Measurements from ENCODE around the gene MINK1. TPM values are rescaled to one million over a fixed set of nuclear protein-coding genes. Genes with fewer than 3 reads are reported as not detected.

The MINK1 gene
- total and polyA plus RNA-seq, 10 of the 15 experiments (the other 5 are each of a cell fraction or from before 2014, with no cell fraction given) = 0.08 to 55.6 (median 15.0) TPM

DNA sequence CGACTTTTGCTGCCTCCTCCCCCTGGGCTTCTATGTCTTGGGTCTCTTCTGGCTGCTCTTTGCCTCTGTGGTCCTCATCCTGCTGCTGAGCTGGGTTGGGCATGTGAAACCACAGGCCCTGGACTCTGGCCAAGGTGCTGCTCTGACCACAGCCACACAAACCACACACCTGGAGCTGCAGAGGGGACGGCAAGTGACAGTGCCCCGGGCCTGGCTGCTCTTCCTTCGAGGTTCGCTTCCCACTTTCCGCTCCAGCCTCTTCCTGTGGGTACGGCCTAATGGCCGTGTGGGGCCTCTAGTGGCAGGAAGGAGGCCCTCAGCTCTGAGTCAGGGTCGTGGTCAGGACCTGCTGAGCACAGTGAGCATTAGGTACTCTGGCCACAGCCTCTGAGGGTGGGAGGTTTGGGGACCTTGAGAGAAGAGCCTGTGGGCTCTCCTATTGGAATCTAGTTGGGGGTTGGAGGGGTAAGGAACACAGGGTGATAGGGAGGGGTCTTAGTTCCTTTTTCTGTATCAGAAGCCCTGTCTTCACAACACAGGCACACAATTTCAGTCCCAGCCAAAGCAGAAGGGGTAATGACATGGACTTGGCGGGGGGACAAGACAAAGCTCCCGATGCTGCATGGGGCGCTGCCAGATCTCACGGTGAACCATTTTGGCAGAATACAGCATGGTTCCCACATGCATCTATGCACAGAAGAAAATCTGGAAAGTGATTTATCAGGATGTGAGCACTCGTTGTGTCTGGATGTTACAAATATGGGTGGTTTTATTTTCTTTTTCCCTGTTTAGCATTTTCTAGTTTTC is 101.2 kb downstream of the MINK1 start (continued):
- TF ChIP-seq, protein P1, sequence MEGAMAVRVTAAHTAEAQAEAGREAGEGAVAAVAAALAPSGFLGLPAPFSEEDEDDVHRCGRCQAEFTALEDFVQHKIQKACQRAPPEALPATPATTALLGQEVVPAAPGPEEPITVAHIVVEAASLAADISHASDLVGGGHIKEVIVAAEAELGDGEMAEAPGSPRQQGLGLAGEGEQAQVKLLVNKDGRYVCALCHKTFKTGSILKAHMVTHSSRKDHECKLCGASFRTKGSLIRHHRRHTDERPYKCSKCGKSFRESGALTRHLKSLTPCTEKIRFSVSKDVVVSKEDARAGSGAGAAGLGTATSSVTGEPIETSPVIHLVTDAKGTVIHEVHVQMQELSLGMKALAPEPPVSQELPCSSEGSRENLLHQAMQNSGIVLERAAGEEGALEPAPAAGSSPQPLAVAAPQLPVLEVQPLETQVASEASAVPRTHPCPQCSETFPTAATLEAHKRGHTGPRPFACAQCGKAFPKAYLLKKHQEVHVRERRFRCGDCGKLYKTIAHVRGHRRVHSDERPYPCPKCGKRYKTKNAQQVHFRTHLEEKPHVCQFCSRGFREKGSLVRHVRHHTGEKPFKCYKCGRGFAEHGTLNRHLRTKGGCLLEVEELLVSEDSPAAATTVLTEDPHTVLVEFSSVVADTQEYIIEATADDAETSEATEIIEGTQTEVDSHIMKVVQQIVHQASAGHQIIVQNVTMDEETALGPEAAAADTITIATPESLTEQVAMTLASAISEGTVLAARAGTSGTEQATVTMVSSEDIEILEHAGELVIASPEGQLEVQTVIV (IDR thresholded peaks at IDR 0.05; ENCODE audit: borderline replicate concordance, partially characterized antibody) = no peak
- TF ChIP-seq HDAC2 (IDR thresholded peaks at IDR 0.05) (no peak), SP1 (IDR thresholded peaks at IDR 0.05; ENCODE audit: low read depth, low read length) (no peak), NFYA (IDR thresholded peaks at IDR 0.05; ENCODE audit: borderline replicate concordance, low read depth, low read length) (no peak), ZNF384 (IDR thresholded peaks at IDR 0.05; ENCODE audit: borderline replicate concordance, low read depth, low read length) (no peak), ZSCAN29 (IDR thresholded peaks at IDR 0.05) (no peak), SIX5 (IDR thresholded peaks at IDR 0.05; ENCODE audit: low read depth, low read length, severe bottlenecking) (no peak)
- TF ChIP-seq, protein P2, sequence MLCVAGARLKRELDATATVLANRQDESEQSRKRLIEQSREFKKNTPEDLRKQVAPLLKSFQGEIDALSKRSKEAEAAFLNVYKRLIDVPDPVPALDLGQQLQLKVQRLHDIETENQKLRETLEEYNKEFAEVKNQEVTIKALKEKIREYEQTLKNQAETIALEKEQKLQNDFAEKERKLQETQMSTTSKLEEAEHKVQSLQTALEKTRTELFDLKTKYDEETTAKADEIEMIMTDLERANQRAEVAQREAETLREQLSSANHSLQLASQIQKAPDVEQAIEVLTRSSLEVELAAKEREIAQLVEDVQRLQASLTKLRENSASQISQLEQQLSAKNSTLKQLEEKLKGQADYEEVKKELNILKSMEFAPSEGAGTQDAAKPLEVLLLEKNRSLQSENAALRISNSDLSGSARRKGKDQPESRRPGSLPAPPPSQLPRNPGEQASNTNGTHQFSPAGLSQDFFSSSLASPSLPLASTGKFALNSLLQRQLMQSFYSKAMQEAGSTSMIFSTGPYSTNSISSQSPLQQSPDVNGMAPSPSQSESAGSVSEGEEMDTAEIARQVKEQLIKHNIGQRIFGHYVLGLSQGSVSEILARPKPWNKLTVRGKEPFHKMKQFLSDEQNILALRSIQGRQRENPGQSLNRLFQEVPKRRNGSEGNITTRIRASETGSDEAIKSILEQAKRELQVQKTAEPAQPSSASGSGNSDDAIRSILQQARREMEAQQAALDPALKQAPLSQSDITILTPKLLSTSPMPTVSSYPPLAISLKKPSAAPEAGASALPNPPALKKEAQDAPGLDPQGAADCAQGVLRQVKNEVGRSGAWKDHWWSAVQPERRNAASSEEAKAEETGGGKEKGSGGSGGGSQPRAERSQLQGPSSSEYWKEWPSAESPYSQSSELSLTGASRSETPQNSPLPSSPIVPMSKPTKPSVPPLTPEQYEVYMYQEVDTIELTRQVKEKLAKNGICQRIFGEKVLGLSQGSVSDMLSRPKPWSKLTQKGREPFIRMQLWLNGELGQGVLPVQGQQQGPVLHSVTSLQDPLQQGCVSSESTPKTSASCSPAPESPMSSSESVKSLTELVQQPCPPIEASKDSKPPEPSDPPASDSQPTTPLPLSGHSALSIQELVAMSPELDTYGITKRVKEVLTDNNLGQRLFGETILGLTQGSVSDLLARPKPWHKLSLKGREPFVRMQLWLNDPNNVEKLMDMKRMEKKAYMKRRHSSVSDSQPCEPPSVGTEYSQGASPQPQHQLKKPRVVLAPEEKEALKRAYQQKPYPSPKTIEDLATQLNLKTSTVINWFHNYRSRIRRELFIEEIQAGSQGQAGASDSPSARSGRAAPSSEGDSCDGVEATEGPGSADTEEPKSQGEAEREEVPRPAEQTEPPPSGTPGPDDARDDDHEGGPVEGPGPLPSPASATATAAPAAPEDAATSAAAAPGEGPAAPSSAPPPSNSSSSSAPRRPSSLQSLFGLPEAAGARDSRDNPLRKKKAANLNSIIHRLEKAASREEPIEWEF (IDR thresholded peaks at IDR 0.05; ENCODE audit: insufficient replicate concordance, low read depth, low read length) = no peak
- TF ChIP-seq, protein P3, sequence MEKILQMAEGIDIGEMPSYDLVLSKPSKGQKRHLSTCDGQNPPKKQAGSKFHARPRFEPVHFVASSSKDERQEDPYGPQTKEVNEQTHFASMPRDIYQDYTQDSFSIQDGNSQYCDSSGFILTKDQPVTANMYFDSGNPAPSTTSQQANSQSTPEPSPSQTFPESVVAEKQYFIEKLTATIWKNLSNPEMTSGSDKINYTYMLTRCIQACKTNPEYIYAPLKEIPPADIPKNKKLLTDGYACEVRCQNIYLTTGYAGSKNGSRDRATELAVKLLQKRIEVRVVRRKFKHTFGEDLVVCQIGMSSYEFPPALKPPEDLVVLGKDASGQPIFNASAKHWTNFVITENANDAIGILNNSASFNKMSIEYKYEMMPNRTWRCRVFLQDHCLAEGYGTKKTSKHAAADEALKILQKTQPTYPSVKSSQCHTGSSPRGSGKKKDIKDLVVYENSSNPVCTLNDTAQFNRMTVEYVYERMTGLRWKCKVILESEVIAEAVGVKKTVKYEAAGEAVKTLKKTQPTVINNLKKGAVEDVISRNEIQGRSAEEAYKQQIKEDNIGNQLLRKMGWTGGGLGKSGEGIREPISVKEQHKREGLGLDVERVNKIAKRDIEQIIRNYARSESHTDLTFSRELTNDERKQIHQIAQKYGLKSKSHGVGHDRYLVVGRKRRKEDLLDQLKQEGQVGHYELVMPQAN (conservative IDR thresholded peaks at IDR 0.05) = no peak
